Caco-2 (cell line): ENCODE measurements around the gene FES. TPM values are rescaled to one million over a fixed set of nuclear protein-coding genes. Genes with fewer than 3 reads are reported as not detected.

ENCODE experiments used
- BruUV-seq: library from RNA; stranded (reverse); fragments of 400-500 nt; replicated peaks from 2 replicates; lab custom pipeline; 2021; lab: Mats Ljungman, UMichigan
- CTCF ChIA-PET: fragments of 300-600 bp; sonication (Branson Sonifier 250); formaldehyde crosslinking; loops from one replicate; lab custom pipeline; 2022; ENCODE audit warnings: antibody characterized with exemption; lab: Charles Lee
- POLR2A ChIA-PET: fragments of 300-600 bp; sonication (Branson Sonifier 250); formaldehyde crosslinking; loops from one replicate; lab custom pipeline; 2022; ENCODE audit warnings: antibody characterized with exemption; lab: Charles Lee
- DNase-seq, 2 experiments: peaks; one replicate each; pipeline versions ENCODE4 v3.0.0 to v3.0.0-alpha.2; 2020 to 2022
- H3K27me3 ChIP-seq: replicated peaks from 2 replicates; pipeline ENCODE4 v1.6.0; 2011; ENCODE audit warnings: low read length; ENCODE audit not compliant: control insufficient read depth, insufficient read depth
- H3K36me3 ChIP-seq: 2 replicates; pipeline ENCODE4 v1.5.1; 2011; ENCODE audit warnings: low read length; ENCODE audit not compliant: control insufficient read depth, insufficient read depth
- H3K4me1 ChIP-seq: fragments of 250-450 bp; sonication (Bioruptor Pico); 2 replicates; pipeline ENCODE4 v1.5.1; 2020; ENCODE audit warnings: mild to moderate bottlenecking
- H3K4me3 ChIP-seq: 2 replicates; pipeline ENCODE4 v1.5.1; 2011; ENCODE audit warnings: low read depth, mild to moderate bottlenecking, control low read depth, low read length
- H3K9me3 ChIP-seq: fragments of 250-450 bp; sonication (Bioruptor Pico); 2 replicates; pipeline ENCODE4 v1.5.1; 2020; ENCODE audit warnings: mild to moderate bottlenecking, moderate library complexity
- H3K27ac Mint-ChIP-seq: one replicate; pipeline ENCODE4 v1.8.0; 2022; ENCODE audit warnings: mixed read lengths; ENCODE audit not compliant: unreplicated experiment
- H3K27me3 Mint-ChIP-seq: one replicate; pipeline ENCODE4 v1.8.0; 2022; ENCODE audit warnings: mixed read lengths; ENCODE audit not compliant: insufficient read depth, unreplicated experiment
- H3K36me3 Mint-ChIP-seq: one replicate; pipeline ENCODE4 v1.8.0; 2022; ENCODE audit warnings: mild to moderate bottlenecking, mixed read lengths; ENCODE audit not compliant: insufficient read depth, unreplicated experiment
- H3K4me1 Mint-ChIP-seq: one replicate; pipeline ENCODE4 v1.8.0; 2022; ENCODE audit warnings: low read depth, mixed read lengths; ENCODE audit not compliant: unreplicated experiment
- H3K4me3 Mint-ChIP-seq: one replicate; pipeline ENCODE4 v1.8.0; 2022; ENCODE audit warnings: mild to moderate bottlenecking, moderate library complexity, mixed read lengths; ENCODE audit not compliant: unreplicated experiment
- H3K9me3 Mint-ChIP-seq: one replicate; pipeline ENCODE4 v1.8.0; 2022; ENCODE audit warnings: mixed read lengths; ENCODE audit not compliant: unreplicated experiment
- CTCF ChIP-seq, 2 experiments: fragments of 200-600 bp in 1 of 2; IDR thresholded peaks; 1 replicate in 1 of 2; 2 replicates in 1 of 2; pipeline versions ENCODE4 v1.5.1 to v1.8.0; 2011 to 2022; ENCODE audit warnings: antibody characterized with exemption in 1 of 2, control low read depth in 1 of 2, inconsistent platforms in 1 of 2, low read depth in 1 of 2, low read length in 1 of 2, mild to moderate bottlenecking in 1 of 2, moderate library complexity in 1 of 2; ENCODE audit not compliant: insufficient read depth in 1 of 2, severe bottlenecking in 1 of 2, unreplicated experiment in 1 of 2
- intact Hi-C: fragments of 100-400 bp; cut with micrococcal nuclease; formaldehyde crosslinking; loops from one replicate; pipeline ENCODE4 v1.10.0; 2022; ENCODE audit not compliant: unreplicated experiment
- total RNA-seq: library from RNA; stranded (reverse); gene quantifications from 2 replicates; pipeline ENCODE4 v1.2.3, GENCODE V29; 2022

Gene FES
- total RNA-seq, 1 experiment from 2014 or later: 1.7 TPM

GRCh38 chr15:90891346-90891949 is 7.1 kb downstream of the FES start:
- no TSS peak for BruUV-seq
- H3K27me3 ChIP-seq: no peaks in the 10 kb centered on the region
- H3K9me3 Mint-ChIP-seq: no peaks in the 10 kb centered on the region
- ChIA-PET CTCF (no interaction called here), POLR2A (no interaction called here)
- H3K36me3 Mint-ChIP-seq: no peaks in the 10 kb centered on the region
- H3K27ac Mint-ChIP-seq: no peak overlapping the region
- no peaks in the 10 kb centered on the region for H3K4me1 ChIP-seq
- H3K4me3 ChIP-seq: no peak overlapping the region
- no peak for TF ChIP-seq CTCF (IDR thresholded peaks at IDR 0.05; ENCODE audit: insufficient read depth in 1 of 2, low read depth in 1 of 2, low read length in 1 of 2, severe bottlenecking in 1 of 2, unreplicated experiment in 1 of 2)
- no peaks in the 10 kb centered on the region for H3K27me3 Mint-ChIP-seq
- no peak for DNase-seq
- H3K9me3 ChIP-seq: no peaks in the 10 kb centered on the region
- intact Hi-C loops: no loop called here
- no peaks in the 10 kb centered on the region for H3K36me3 ChIP-seq
- H3K4me1 Mint-ChIP-seq: no peaks in the 10 kb centered on the region
- no peak overlapping the region for H3K4me3 Mint-ChIP-seq

- H3K27ac Mint-ChIP-seq: no peak overlapping the region
Measured at GRCh38 chr15:90892023-90892422, 7.7 kb downstream of the FES start.

DNA sequence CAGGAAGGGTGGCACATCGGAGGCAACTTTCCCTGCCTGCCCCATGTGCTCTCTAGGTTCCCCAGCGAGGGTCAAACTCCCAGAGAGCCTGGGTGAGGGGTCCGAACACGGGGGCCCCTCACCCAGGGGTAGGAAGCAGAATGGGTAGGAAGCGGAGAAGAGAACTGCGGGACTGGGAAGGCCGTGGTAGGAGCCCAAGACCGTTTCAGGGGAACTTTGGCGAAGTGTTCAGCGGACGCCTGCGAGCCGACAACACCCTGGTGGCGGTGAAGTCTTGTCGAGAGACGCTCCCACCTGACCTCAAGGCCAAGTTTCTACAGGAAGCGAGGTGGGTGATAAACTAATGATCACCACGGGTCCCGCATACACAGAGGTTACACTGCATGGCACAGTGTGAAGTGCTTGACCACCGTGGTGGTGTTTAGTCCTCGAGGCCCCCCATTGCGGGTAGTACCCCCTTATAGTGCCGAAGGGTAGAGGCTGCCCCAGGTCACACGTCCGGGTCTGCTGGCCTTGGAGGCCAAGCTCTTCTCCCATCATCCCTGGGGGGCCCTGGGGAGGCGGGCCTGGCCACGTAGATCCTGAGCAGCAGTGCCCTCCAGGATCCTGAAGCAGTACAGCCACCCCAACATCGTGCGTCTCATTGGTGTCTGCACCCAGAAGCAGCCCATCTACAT is 8.3 kb downstream of the FES start:
- Mint-ChIP-seq H3K4me3 (no peak overlapping the region), H3K27ac (no peak overlapping the region), H3K36me3 (no peaks in the 10 kb centered on the region), H3K4me1 (no peaks in the 10 kb centered on the region), H3K27me3 (no peaks in the 10 kb centered on the region), H3K9me3 (no peaks in the 10 kb centered on the region)
- intact Hi-C loops: no loop called here
- CTCF ChIA-PET: interaction anchor here (0.6 to 1.9 kb wide), 2 partner anchors 40 to 140 kb away, joined by 3 to 10 read pairs; partner anchors contain the start of gene HDDC3
- Histone ChIP-seq H3K4me1 (no peaks in the 10 kb centered on the region), H3K4me3 (no peak overlapping the region), H3K27me3 (no peaks in the 10 kb centered on the region), H3K9me3 (no peaks in the 10 kb centered on the region), H3K36me3 (no peaks in the 10 kb centered on the region)
- POLR2A ChIA-PET: no interaction called here
- DNase-seq: no peak
- TF ChIP-seq CTCF (IDR thresholded peaks at IDR 0.05; ENCODE audit: insufficient read depth in 1 of 2, low read depth in 1 of 2, low read length in 1 of 2, severe bottlenecking in 1 of 2, unreplicated experiment in 1 of 2): no peak
- no TSS peak for BruUV-seq

More at GRCh38 chr15:90892023-90892422, 7.7 kb downstream of the FES start:
- ChIA-PET CTCF (interaction anchor here (0.6 kb wide), 1 partner anchor 141 kb away, joined by 3 read pairs; no protein-coding TSS in a partner anchor), POLR2A (no interaction called here)
- no TSS peak for BruUV-seq
- no peak for DNase-seq
- Histone ChIP-seq H3K4me1 (no peaks in the 10 kb centered on the region), H3K4me3 (no peak overlapping the region), H3K36me3 (no peaks in the 10 kb centered on the region), H3K9me3 (no peaks in the 10 kb centered on the region), H3K27me3 (no peaks in the 10 kb centered on the region)
- H3K4me1 Mint-ChIP-seq: no peaks in the 10 kb centered on the region
- no peak overlapping the region for H3K4me3 Mint-ChIP-seq
- TF ChIP-seq CTCF (IDR thresholded peaks at IDR 0.05; ENCODE audit: insufficient read depth in 1 of 2, low read depth in 1 of 2, low read length in 1 of 2, severe bottlenecking in 1 of 2, unreplicated experiment in 1 of 2): no peak
- H3K27me3 Mint-ChIP-seq: no peaks in the 10 kb centered on the region
- no peaks in the 10 kb centered on the region for H3K36me3 Mint-ChIP-seq
- intact Hi-C loops: no loop called here
- H3K9me3 Mint-ChIP-seq: no peaks in the 10 kb centered on the region
